Tibial nerve (tissue), 4 donors: ENCODE data around the gene FRK.

Experiments
- EP300 ChIP-seq, 2 donors: sonication (generic); formaldehyde crosslinking; IDR thresholded peaks; one replicate each; pipeline ENCODE4 v1.6.1; 2017; ENCODE audit warnings: antibody characterized with exemption in 2 of 2, mild to moderate bottlenecking in 1 of 2
- POLR2A ChIP-seq, 2 donors: fragments of 450-650 bp; IDR thresholded peaks; one replicate each; pipeline ENCODE4 v1.6.1; 2017; ENCODE audit warnings: antibody characterized with exemption in 2 of 2, mild to moderate bottlenecking in 2 of 2, moderate library complexity in 2 of 2
- TF ChIP-seq, protein P1 (sequence below), 5 experiments: fragments of 200-600 bp in 3 of 5; fragments of 450-650 bp in 2 of 5; sonication (generic) in 3 of 5; IDR thresholded peaks; one replicate each; pipeline ENCODE4 v1.5.1; 2016 to 2019; ENCODE audit warnings: antibody characterized with exemption in 5 of 5, mild to moderate bottlenecking in 3 of 5, moderate library complexity in 2 of 5

DNA sequence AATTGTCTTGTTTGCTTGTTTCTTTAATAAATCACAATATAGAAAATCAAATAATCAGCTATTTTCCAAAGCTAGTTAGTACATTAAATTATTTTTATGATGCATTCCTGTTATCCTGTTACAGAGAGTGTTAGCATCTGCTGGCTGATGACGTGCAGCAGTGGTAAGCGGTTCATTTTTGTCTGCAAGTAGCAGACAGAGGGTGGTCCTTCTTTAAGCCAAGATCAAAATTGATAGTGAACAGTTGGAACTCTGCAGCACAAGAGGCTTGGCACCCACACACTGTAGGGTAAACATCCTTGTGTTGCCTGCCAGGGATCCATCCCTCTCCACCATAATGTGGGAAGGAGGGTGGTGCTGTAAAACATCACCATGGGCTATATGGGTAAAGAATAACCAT lies 158.3 kb downstream of the FRK start:
- TF ChIP-seq, protein P1, sequence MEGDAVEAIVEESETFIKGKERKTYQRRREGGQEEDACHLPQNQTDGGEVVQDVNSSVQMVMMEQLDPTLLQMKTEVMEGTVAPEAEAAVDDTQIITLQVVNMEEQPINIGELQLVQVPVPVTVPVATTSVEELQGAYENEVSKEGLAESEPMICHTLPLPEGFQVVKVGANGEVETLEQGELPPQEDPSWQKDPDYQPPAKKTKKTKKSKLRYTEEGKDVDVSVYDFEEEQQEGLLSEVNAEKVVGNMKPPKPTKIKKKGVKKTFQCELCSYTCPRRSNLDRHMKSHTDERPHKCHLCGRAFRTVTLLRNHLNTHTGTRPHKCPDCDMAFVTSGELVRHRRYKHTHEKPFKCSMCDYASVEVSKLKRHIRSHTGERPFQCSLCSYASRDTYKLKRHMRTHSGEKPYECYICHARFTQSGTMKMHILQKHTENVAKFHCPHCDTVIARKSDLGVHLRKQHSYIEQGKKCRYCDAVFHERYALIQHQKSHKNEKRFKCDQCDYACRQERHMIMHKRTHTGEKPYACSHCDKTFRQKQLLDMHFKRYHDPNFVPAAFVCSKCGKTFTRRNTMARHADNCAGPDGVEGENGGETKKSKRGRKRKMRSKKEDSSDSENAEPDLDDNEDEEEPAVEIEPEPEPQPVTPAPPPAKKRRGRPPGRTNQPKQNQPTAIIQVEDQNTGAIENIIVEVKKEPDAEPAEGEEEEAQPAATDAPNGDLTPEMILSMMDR (IDR thresholded peaks at IDR 0.05) = no peak
- TF ChIP-seq EP300 (IDR thresholded peaks at IDR 0.05) = no peak
- no peak for TF ChIP-seq POLR2A (IDR thresholded peaks at IDR 0.05)
